Neural progenitor cell (in vitro differentiated cells): ENCODE measurements around the gene CD80.

Source experiments
- CTCF ChIP-seq: fragments of 200-600 bp; sonication (generic); IDR thresholded peaks from 2 replicates; pipeline ENCODE4 v1.5.1; 2017; ENCODE audit warnings: antibody characterized with exemption, mild to moderate bottlenecking
- EZH2 ChIP-seq: fragments of 200-600 bp; sonication (generic); IDR thresholded peaks from 2 replicates; pipeline ENCODE4 v1.6.1; 2017; ENCODE audit warnings: antibody characterized with exemption, mild to moderate bottlenecking, moderate library complexity
- EZH2phosphoT487 ChIP-seq: fragments of 200-600 bp; sonication (generic); IDR thresholded peaks from 2 replicates; pipeline ENCODE4 v1.6.1; 2017; ENCODE audit warnings: antibody characterized with exemption

- TF ChIP-seq CTCF (no peak), EZH2phosphoT487 (no peak), EZH2 (no peak)
Measured at GRCh38 chr3:119492810-119493209, 66.6 kb downstream of the CD80 start.
